ENCODE data around the gene MYPOP.
A peak's percentile ranks its signal among the peaks of the same experiment; 100 is the strongest.

MYPOP gene

GRCh38 chr19:45876161-45876410, 26.3 kb downstream of the MYPOP start:
- DNase-seq = no peak
- Histone ChIP-seq H2BK120ac (ENCODE audit: low read depth, low read length) (peak overlapping the region; percentile 89), H3K23ac (ENCODE audit: low read length in 2 of 2) (no peak overlapping the region), H3K14ac (ENCODE audit: low read length in 2 of 2) (peak overlapping the region in 1 of 2 experiments; percentile 35), H3K9me3 (ENCODE audit: control insufficient read depth, low read length) (no peaks in the 10 kb centered on the region), H2AK5ac (ENCODE audit: low read length, severe bottlenecking) (no peak overlapping the region), H3K27ac (ENCODE audit: low read length, poor library complexity, severe bottlenecking) (peak overlapping the region; percentile 69), H4K91ac (ENCODE audit: low read length) (peak overlapping the region; percentile 79), H2AFZ (ENCODE audit: low read depth, low read length) (peak overlapping the region; percentile 69), H3K4me1 (ENCODE audit: control insufficient read depth, insufficient read depth, low read depth, low read length) (peaks cover 19% of the 10 kb centered on the region), H2BK15ac (ENCODE audit: low read depth, poor library complexity, severe bottlenecking) (peak overlapping the region; percentile 78), H3K27me3 (ENCODE audit: control insufficient read depth in 1 of 2, insufficient read depth in 1 of 2, low read length in 2 of 2) (peaks cover 0 to 48% of the 10 kb centered on the region in 2 experiments), H3K36me3 (ENCODE audit: control insufficient read depth in 1 of 2, insufficient read depth in 2 of 2, low read depth in 1 of 2, low read length in 2 of 2) (no peaks in the 10 kb centered on the region), H2BK5ac (ENCODE audit: low read depth, low read length, poor library complexity, severe bottlenecking) (peak overlapping the region; percentile 67), H4K8ac (ENCODE audit: low read length) (peak overlapping the region; percentile 83), H3K4me2 (ENCODE audit: low read length, poor library complexity, severe bottlenecking) (peak overlapping the region; percentile 58), H3K4me3 (ENCODE audit: insufficient read depth in 1 of 2, low read depth in 1 of 2, low read length in 2 of 2) (no peak overlapping the region), H3K9ac (ENCODE audit: low read length) (peak overlapping the region; percentile 62), H3K4ac (ENCODE audit: low read depth in 1 of 2, low read length in 2 of 2) (peak overlapping the region in 1 of 2 experiments; percentile 53), H2BK12ac (ENCODE audit: low read length in 2 of 2) (peak overlapping the region in 1 of 2 experiments; percentile 9), H3K79me1 (replicated peaks; ENCODE audit: low read length, poor library complexity, severe bottlenecking) (no peaks in the 10 kb centered on the region), H3K18ac (ENCODE audit: low read depth in 1 of 2, low read length in 2 of 2) (peak overlapping the region; percentile 25 to 37)
- 48% methylated on average over 4 of the region's 4 CpGs for whole genome bisulfite sequencing

DNA sequence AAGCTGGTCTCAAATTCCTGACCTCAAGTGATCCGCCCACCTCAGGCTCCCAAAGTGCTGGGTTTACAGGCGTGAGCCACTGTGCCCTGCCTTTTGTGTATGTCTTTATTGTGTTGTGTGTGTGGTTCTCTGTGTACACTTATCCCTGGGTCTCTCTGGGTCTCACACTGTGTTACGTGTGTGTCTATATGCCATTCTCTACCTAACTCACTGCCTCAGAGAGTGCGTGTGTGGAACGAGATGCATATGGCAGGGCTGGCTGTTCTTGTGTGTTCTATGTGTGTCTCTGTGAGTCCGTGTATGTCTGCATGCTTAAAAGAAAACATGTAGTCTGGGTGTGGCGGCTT, 27.8 kb downstream of the MYPOP start:
- no peak overlapping the region for H4K91ac ChIP-seq (ENCODE audit: low read length)
- H2BK120ac ChIP-seq (ENCODE audit: low read depth, low read length) = no peak overlapping the region
- no peak overlapping the region for H4K8ac ChIP-seq (ENCODE audit: low read length)
- no peak overlapping the region for H2AFZ ChIP-seq (ENCODE audit: low read depth, low read length)
- 96% methylated on average over 7 of the region's 7 CpGs for WGBS
- no peak overlapping the region for H3K27ac ChIP-seq (ENCODE audit: low read length, poor library complexity, severe bottlenecking)
- no peak overlapping the region for H3K18ac ChIP-seq (ENCODE audit: low read depth in 1 of 2, low read length in 2 of 2)
- H3K9ac ChIP-seq (ENCODE audit: low read length) = no peak overlapping the region
- H3K4me2 ChIP-seq (ENCODE audit: low read length, poor library complexity, severe bottlenecking) = no peak overlapping the region
- peaks cover 0 to 46% of the 10 kb centered on the region in 2 experiments for H3K27me3 ChIP-seq (ENCODE audit: control insufficient read depth in 1 of 2, insufficient read depth in 1 of 2, low read length in 2 of 2)
- peaks cover 19% of the 10 kb centered on the region for H3K4me1 ChIP-seq (ENCODE audit: control insufficient read depth, insufficient read depth, low read depth, low read length)
- H2BK5ac ChIP-seq (ENCODE audit: low read depth, low read length, poor library complexity, severe bottlenecking) = no peak overlapping the region
- H3K36me3 ChIP-seq (ENCODE audit: control insufficient read depth in 1 of 2, insufficient read depth in 2 of 2, low read depth in 1 of 2, low read length in 2 of 2) = no peaks in the 10 kb centered on the region
- no peak overlapping the region for H2AK5ac ChIP-seq (ENCODE audit: low read length, severe bottlenecking)
- no peak for DNase-seq
- H3K9me3 ChIP-seq (ENCODE audit: control insufficient read depth, low read length) = no peaks in the 10 kb centered on the region
- no peak overlapping the region for H3K23ac ChIP-seq (ENCODE audit: low read length in 2 of 2)
- H2BK15ac ChIP-seq (ENCODE audit: low read depth, poor library complexity, severe bottlenecking) = no peak overlapping the region
- no peaks in the 10 kb centered on the region for H3K79me1 ChIP-seq (replicated peaks; ENCODE audit: low read length, poor library complexity, severe bottlenecking)
- H3K14ac ChIP-seq (ENCODE audit: low read length in 2 of 2) = no peak overlapping the region
- H3K4ac ChIP-seq (ENCODE audit: low read depth in 1 of 2, low read length in 2 of 2) = no peak overlapping the region
- no peak overlapping the region for H3K4me3 ChIP-seq (ENCODE audit: insufficient read depth in 1 of 2, low read depth in 1 of 2, low read length in 2 of 2)
- H2BK12ac ChIP-seq (ENCODE audit: low read length in 2 of 2) = no peak overlapping the region

DNA sequence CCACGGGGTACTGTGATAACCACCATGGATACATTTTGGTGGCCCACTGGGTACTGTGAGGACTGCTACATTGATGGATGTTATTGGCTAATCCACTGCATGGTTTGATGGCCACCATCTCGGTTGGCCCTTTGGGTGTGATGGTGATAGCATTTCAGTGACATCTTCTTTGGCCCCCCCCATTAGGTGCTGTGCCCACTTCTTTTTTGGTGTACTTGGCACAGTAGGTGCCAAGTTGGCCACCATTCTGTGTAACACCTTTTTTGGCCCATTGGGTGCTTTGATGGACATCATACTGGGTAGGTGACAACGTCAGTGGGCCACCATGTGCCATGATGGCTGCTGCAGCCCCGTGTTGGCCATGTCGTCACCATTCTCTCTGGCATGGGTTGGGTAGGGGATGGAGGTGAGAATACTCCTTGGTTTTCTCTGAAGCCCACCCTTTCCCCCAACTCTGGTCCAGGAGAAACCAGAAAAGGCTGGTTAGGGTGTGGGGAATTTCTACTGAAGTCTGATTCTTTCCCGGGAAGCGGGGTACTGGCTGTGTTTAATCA, 29.1 kb downstream of the MYPOP start:
- Histone ChIP-seq H3K9ac (ENCODE audit: low read length) (no peak overlapping the region), H3K4me1 (ENCODE audit: control insufficient read depth, insufficient read depth, low read depth, low read length) (peaks cover 16% of the 10 kb centered on the region), H4K8ac (ENCODE audit: low read length) (no peak overlapping the region), H3K9me3 (ENCODE audit: control insufficient read depth, low read length) (no peaks in the 10 kb centered on the region), H2BK120ac (ENCODE audit: low read depth, low read length) (no peak overlapping the region), H3K4me3 (ENCODE audit: insufficient read depth in 1 of 2, low read depth in 1 of 2, low read length in 2 of 2) (no peak overlapping the region), H3K79me1 (replicated peaks; ENCODE audit: low read length, poor library complexity, severe bottlenecking) (no peaks in the 10 kb centered on the region), H3K27me3 (ENCODE audit: control insufficient read depth in 1 of 2, insufficient read depth in 1 of 2, low read length in 2 of 2) (peaks cover 0 to 41% of the 10 kb centered on the region in 2 experiments), H3K27ac (ENCODE audit: low read length, poor library complexity, severe bottlenecking) (no peak overlapping the region), H3K18ac (ENCODE audit: low read depth in 1 of 2, low read length in 2 of 2) (no peak overlapping the region), H2AK5ac (ENCODE audit: low read length, severe bottlenecking) (no peak overlapping the region), H2BK15ac (ENCODE audit: low read depth, poor library complexity, severe bottlenecking) (no peak overlapping the region), H4K91ac (ENCODE audit: low read length) (no peak overlapping the region), H3K4ac (ENCODE audit: low read depth in 1 of 2, low read length in 2 of 2) (no peak overlapping the region), H2BK12ac (ENCODE audit: low read length in 2 of 2) (no peak overlapping the region), H3K14ac (ENCODE audit: low read length in 2 of 2) (no peak overlapping the region), H2AFZ (ENCODE audit: low read depth, low read length) (no peak overlapping the region), H2BK5ac (ENCODE audit: low read depth, low read length, poor library complexity, severe bottlenecking) (no peak overlapping the region), H3K36me3 (ENCODE audit: control insufficient read depth in 1 of 2, insufficient read depth in 2 of 2, low read depth in 1 of 2, low read length in 2 of 2) (no peaks in the 10 kb centered on the region), H3K4me2 (ENCODE audit: low read length, poor library complexity, severe bottlenecking) (no peak overlapping the region), H3K23ac (ENCODE audit: low read length in 2 of 2) (no peak overlapping the region)
- 96% methylated on average over 6 of the region's 7 CpGs for WGBS
- DNase-seq = no peak

DNA sequence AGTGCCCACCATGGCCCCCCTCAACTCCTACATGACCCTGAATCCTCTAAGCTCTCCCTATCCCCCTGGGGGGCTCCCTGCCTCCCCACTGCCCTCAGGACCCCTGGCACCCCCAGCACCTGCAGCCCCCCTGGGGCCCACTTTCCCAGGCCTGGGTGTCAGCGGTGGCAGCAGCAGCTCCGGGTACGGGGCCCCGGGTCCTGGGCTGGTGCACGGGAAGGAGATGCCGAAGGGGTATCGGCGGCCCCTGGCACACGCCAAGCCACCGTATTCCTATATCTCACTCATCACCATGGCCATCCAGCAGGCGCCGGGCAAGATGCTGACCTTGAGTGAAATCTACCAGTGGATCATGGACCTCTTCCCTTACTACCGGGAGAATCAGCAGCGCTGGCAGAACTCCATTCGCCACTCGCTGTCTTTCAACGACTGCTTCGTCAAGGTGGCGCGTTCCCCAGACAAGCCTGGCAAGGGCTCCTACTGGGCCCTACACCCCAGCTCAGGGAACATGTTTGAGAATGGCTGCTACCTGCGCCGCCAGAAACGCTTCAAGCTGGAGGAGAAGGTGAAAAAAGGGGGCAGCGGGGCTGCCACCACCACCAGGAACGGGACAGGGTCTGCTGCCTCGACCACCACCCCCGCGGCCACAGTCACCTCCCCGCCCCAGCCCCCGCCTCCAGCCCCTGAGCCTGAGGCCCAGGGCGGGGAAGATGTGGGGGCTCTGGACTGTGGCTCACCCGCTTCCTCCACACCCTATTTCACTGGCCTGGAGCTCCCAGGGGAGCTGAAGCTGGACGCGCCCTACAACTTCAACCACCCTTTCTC, 30.1 kb downstream of the MYPOP start:
- Histone ChIP-seq H3K27ac (ENCODE audit: low read length, poor library complexity, severe bottlenecking) (no peak overlapping the region), H4K91ac (ENCODE audit: low read length) (no peak overlapping the region), H3K9me3 (ENCODE audit: control insufficient read depth, low read length) (no peaks in the 10 kb centered on the region), H2AK5ac (ENCODE audit: low read length, severe bottlenecking) (no peak overlapping the region), H3K4me1 (ENCODE audit: control insufficient read depth, insufficient read depth, low read depth, low read length) (peaks cover 11% of the 10 kb centered on the region), H2BK15ac (ENCODE audit: low read depth, poor library complexity, severe bottlenecking) (no peak overlapping the region), H3K14ac (ENCODE audit: low read length in 2 of 2) (no peak overlapping the region), H2BK5ac (ENCODE audit: low read depth, low read length, poor library complexity, severe bottlenecking) (no peak overlapping the region), H3K27me3 (ENCODE audit: control insufficient read depth in 1 of 2, insufficient read depth in 1 of 2, low read length in 2 of 2) (peaks cover 0 to 36% of the 10 kb centered on the region in 2 experiments), H2BK120ac (ENCODE audit: low read depth, low read length) (no peak overlapping the region), H3K36me3 (ENCODE audit: control insufficient read depth in 1 of 2, insufficient read depth in 2 of 2, low read depth in 1 of 2, low read length in 2 of 2) (no peaks in the 10 kb centered on the region), H4K8ac (ENCODE audit: low read length) (no peak overlapping the region), H2BK12ac (ENCODE audit: low read length in 2 of 2) (no peak overlapping the region), H3K23ac (ENCODE audit: low read length in 2 of 2) (no peak overlapping the region), H3K4ac (ENCODE audit: low read depth in 1 of 2, low read length in 2 of 2) (no peak overlapping the region), H3K4me2 (ENCODE audit: low read length, poor library complexity, severe bottlenecking) (no peak overlapping the region), H3K18ac (ENCODE audit: low read depth in 1 of 2, low read length in 2 of 2) (no peak overlapping the region), H2AFZ (ENCODE audit: low read depth, low read length) (no peak overlapping the region), H3K79me1 (replicated peaks; ENCODE audit: low read length, poor library complexity, severe bottlenecking) (no peaks in the 10 kb centered on the region), H3K9ac (ENCODE audit: low read length) (no peak overlapping the region), H3K4me3 (ENCODE audit: insufficient read depth in 1 of 2, low read depth in 1 of 2, low read length in 2 of 2) (no peak overlapping the region)
- 92% methylated on average over 29 of the region's 34 CpGs for WGBS
- DNase-seq = no peak

Data from mesenchymal stem cell (in vitro differentiated cells and primary cell).